ENCODE measurements around the gene PCDHGB2.

DNA sequence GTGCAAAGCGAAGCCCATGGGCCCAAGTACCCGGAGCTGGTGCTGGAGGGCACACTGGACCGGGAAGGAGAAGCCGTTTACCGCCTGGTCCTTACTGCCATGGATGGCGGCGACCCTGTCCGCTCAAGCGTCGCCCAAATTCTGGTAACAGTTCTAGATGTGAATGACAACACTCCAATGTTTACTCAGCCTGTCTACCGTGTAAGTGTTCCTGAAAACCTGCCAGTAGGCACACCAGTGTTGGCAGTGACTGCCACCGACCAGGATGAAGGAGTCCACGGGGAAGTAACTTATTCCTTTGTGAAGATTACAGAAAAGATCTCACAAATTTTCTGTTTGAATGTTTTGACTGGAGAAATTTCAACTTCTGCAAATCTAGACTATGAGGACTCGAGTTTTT is 14.8 kb downstream of the PCDHGB2 start:
- no peak for TF ChIP-seq POLR2AphosphoS5 (IDR thresholded peaks at IDR 0.05; ENCODE audit: insufficient read depth in 1 of 2, low read depth in 1 of 2)
- TF ChIP-seq, protein P1, sequence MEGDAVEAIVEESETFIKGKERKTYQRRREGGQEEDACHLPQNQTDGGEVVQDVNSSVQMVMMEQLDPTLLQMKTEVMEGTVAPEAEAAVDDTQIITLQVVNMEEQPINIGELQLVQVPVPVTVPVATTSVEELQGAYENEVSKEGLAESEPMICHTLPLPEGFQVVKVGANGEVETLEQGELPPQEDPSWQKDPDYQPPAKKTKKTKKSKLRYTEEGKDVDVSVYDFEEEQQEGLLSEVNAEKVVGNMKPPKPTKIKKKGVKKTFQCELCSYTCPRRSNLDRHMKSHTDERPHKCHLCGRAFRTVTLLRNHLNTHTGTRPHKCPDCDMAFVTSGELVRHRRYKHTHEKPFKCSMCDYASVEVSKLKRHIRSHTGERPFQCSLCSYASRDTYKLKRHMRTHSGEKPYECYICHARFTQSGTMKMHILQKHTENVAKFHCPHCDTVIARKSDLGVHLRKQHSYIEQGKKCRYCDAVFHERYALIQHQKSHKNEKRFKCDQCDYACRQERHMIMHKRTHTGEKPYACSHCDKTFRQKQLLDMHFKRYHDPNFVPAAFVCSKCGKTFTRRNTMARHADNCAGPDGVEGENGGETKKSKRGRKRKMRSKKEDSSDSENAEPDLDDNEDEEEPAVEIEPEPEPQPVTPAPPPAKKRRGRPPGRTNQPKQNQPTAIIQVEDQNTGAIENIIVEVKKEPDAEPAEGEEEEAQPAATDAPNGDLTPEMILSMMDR (IDR thresholded peaks at IDR 0.05): no peak
